HL-60 (cell line): ENCODE data around the gene FSTL5.

Experiments used
- DNase-seq, 2 experiments: peaks; one replicate each; pipeline ENCODE4 v3.0.0-alpha.2; 2010 to 2020; ENCODE audit warnings: low read depth in 1 of 2, low spot score in 1 of 2
- H3K27ac ChIP-seq: fragments of 250-450 bp; sonication (Bioruptor Pico); replicated peaks from 2 replicates; pipeline ENCODE4 v1.5.1; 2020; ENCODE audit warnings: mild to moderate bottlenecking, moderate library complexity
- H3K27me3 ChIP-seq: fragments of 250-450 bp; sonication (Bioruptor Pico); 2 replicates; pipeline ENCODE4 v1.5.1; 2021; ENCODE audit warnings: mild to moderate bottlenecking, moderate library complexity; ENCODE audit not compliant: insufficient read depth, poor library complexity, severe bottlenecking
- H3K4me3 ChIP-seq: replicated peaks from 2 replicates; pipeline ENCODE4 v1.5.1; 2011; ENCODE audit warnings: mild to moderate bottlenecking, control low read depth, low read length; ENCODE audit not compliant: insufficient read depth
- CTCF ChIP-seq: IDR thresholded peaks from one replicate; pipeline ENCODE4 v1.5.1; 2011; ENCODE audit warnings: low read length, control low read depth, inconsistent platforms; ENCODE audit not compliant: insufficient read depth
- GABPA ChIP-seq: IDR thresholded peaks from 2 replicates; pipeline ENCODE4 v1.6.1; 2012; ENCODE audit warnings: low read depth
- POLR2AphosphoS5 ChIP-seq: IDR thresholded peaks from 2 replicates; pipeline ENCODE4 v1.6.1; 2012; ENCODE audit warnings: low read depth
- REST ChIP-seq: IDR thresholded peaks from 2 replicates; pipeline ENCODE4 v1.6.1; 2012; ENCODE audit warnings: low read depth; ENCODE audit not compliant: insufficient replicate concordance
- SPI1 ChIP-seq: IDR thresholded peaks from 2 replicates; pipeline ENCODE4 v1.6.1; 2012; ENCODE audit warnings: low read depth, mild to moderate bottlenecking, borderline replicate concordance

The FSTL5 gene

GRCh38 chr4:161799710-161800109 lies 364.1 kb downstream of the FSTL5 start:
- TF ChIP-seq CTCF: no peak
- TF ChIP-seq REST: no peak
- TF ChIP-seq POLR2AphosphoS5: no peak
- TF ChIP-seq SPI1: no peak
- TF ChIP-seq GABPA: no peak
- Histone ChIP-seq H3K4me3 (no peak overlapping the region), H3K27me3 (no peaks in the 10 kb centered on the region), H3K27ac (no peak overlapping the region)
- DNase-seq: no peak

- no peak overlapping the region for H3K4me3 ChIP-seq
- no peaks in the 10 kb centered on the region for H3K27me3 ChIP-seq
- H3K27ac ChIP-seq: no peak overlapping the region
- TF ChIP-seq CTCF: no peak
- no peak for TF ChIP-seq POLR2AphosphoS5
- TF ChIP-seq SPI1: no peak
- TF ChIP-seq GABPA: no peak
- no peak for TF ChIP-seq REST
- DNase-seq: no peak
Measured at GRCh38 chr4:161792991-161793390, 370.8 kb downstream of the FSTL5 start.

- no peak for DNase-seq
- no peak for TF ChIP-seq REST
- H3K4me3 ChIP-seq: no peak overlapping the region
- H3K27me3 ChIP-seq: no peaks in the 10 kb centered on the region
- no peak overlapping the region for H3K27ac ChIP-seq
Measured at GRCh38 chr4:161791796-161792556, 371.8 kb downstream of the FSTL5 start.
